ENCODE results near the gene CTRL.

CTRL gene

DNA sequence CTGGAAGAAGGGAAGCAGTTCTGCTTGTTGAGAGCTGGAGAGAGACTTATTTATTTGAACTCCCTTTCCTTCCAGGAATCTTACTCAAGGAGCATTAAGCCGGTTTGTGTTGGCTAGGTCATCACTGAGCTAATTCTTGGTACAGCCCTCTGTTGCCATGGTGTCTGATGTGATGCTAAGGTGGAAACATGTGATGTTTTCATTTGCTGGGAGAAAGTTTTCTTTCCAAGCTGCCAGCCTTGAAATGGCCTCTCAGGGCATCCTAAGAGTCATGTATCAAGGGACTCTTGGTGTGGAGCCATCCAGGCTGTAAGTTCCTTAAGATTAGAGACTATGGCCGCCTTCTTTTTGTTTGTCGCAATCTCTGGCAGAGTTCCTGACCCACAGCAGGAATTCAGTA, 34.4 kb downstream of the CTRL start:
- DNase-seq: peak in 12 of 56 donors; percentile 8 to 36 (median 16)

DNA sequence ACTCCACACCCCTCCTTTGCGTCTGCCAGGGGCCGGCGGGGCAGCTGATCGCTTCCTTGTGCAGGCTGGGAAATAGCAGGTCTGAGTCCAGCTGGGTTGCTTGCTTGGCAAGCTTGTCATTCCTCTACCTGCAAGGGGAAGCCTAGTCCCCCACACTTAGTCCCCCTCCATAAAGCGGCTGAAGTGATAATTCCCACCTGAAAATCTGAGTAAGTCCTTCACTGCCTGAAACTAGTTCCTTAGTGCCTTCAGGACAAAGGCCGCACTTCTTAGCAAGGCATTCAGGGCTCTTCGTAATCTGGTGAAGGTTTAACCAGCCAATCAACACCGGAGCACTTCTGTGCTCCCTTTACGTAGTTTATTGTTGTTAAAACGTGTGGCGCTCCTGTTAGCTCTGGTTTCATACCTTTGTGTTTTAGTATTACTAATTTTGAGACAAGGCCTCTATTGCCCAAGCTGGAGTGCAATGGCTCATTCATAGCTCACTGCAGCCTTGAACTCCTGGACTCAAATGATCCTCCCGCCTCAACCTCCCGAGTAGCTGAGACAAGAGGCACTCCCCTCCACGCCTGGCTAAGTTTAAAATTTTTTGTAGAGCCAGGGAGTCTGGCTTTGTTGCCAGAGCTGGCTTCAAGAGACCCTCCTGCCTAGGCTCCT, 37.8 kb downstream of the CTRL start:
- DNase-seq: peak in 1 of 56 donors; percentile 35

DNA sequence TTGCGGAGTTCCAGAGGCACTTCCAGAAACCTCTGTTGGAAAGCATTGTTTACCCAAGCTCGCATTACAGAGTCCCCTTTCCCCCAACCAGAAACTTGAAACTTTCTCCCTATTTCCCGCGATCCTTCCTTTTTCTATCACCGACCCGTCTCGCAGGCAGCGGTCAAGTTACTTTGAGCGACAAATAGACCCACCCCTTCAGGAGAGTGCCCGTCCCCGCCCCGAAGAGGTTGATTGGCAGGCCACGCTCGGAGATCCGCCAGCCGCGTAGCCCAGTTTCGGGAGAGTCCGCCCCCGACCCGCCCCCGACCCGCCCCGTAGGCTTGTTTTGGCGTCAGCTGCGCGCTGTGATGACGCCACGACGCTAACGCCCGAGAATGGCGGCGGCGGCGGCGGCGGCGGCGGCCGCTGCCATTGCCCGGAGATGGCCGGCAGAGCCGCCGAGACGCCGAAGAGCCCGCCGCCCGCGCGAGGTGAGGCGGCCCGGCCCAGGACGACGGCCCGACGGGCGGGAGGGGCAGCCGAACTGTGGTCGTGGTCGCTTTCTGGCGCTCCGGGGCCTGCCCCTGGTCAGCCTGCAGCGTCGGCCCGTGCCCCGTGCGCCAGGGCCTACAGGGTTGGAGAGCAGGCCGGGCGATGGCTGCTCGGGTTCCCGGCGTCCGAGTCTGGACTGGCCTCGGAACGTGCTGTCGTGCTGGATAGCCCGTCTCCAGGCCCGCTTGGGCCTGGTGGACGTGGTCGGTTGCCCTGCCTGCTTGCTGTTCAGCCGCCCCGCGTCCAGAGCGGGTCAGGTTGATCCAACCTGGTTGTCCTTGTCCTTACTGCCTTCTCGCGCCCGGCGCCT, 38.5 kb downstream of the CTRL start, which contains the start of gene PSKH1:
TSS of gene PSKH1 (plus strand) at position 356 of the 844 bp plus-strand sequence. CDS start 15,496 bp downstream, outside the sequence.
- peak; percentile 31 to 98 (median 94) for DNase-seq

DNA sequence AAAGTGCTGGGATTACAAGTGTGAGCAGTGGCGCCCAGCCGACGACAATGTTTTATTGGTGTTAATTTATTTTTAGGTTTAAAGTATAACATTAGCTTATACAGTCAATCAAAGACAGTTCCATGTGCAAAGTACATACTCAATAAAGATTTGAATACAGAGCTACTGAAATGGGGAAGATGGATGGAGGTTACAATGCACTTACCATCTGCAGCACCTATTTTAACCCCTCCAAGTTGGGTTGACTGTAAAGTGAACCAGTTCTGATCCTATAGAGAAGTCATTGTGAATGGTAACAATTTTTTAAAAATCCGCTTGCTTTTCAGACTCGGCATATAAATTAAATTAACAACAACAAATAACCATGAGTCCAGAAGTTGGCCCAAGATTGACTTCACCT, 39.3 kb downstream of the CTRL start:
- no peak for DNase-seq

DNA sequence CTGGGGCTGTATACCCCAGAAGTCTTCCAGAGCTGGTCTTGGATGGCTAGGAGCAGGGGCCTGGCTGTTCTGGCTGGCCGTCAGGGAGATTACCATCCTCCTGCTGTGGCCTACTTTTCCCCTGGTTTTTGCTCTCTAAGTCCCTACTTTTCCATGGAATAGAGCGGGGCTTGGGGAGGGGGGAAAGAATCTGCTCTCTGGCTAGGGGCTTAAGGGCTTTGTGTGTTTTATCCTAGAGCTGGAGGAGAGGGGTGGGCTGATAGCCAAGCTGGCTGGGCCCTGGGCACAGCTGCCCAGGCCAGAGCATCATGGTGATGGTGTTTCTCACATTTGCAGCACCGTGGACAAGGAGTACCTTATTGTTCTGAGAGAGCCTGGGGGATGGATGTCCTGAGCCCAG, 43.3 kb downstream of the CTRL start:
- no peak for DNase-seq

DNA sequence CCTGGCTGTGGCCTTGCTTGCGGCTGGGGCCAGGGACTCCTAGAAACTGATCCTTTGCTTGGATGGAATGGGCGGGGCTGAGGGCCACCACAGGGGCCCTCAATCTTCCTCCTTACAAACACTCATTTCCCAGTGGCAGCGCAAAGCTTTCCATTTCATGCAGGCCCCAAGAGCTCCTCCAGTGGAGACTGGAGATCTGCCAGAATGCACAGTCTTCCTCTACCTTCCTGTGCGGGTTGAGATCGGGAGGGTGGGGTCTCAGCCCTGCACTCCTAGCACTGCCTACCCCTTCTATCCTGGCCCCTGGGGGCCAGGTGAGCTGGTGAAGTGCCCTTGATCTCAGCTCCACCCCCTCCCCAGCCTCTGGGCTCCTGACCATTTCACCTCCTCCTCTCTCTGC, 45.3 kb downstream of the CTRL start:
- DNase-seq: no peak

DNA sequence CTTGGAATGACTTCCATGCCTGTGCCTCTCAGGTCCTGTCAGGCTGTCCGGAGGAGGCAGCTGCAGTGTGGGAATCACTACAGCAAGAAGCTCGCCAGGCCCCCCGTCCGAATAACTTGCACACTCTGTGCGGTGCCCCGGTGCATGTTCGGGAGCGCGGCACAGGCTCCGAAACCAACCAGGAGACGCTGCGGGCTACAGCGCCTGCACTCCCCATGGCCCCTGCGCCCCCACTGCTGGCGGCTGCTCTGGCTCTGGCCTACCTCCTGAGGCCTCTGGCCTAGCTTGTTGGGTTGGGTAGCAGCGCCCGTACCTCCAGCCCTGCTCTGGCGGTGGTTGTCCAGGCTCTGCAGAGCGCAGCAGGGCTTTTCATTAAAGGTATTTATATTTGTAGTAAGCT, 45.7 kb downstream of the CTRL start:
- DNase-seq: no peak

DNA sequence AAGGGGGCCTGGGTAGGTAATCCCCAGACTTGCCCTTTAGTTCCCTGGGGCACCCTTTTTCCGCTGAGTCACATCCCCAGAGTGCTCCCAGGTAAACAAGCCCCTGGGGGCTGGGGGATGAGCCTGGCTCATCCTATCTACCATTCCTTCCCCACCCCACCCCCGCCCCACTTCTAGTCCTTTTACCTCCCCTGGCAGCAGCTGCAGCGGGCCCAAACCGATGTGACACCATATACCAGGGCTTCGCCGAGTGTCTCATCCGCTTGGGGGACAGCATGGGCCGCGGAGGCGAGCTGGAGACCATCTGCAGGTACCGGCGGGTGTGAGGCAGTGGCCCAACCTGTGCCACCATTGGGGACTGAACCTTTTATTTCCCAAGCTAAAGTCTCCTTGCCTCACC, 46.1 kb downstream of the CTRL start:
- no peak for DNase-seq

DNA sequence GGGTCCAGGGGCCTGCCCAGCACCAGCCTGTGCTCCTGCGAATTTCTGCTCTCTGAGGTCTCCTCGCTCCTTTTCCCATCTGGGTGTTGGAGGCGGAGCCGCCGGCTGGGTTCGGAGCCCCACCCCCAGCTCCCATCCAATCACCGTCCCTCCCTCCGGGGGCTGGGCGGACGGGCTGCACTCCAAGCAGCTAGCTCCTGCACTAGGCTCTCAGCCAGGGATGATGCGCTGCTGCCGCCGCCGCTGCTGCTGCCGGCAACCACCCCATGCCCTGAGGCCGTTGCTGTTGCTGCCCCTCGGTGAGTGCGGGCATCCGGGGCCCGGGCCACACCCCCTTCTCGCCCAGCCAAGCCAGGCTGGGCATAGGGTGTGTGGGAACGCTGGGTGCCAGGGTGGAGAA, 47.0 kb downstream of the CTRL start, which contains the start of gene NRN1L:
TSS of gene NRN1L (plus strand) at position 202 of the 400 bp plus-strand sequence. CDS start at position 221, 19 bp downstream.
- peak in 55 of 56 donors; percentile 18 to 95 (median 84) for DNase-seq

DNA sequence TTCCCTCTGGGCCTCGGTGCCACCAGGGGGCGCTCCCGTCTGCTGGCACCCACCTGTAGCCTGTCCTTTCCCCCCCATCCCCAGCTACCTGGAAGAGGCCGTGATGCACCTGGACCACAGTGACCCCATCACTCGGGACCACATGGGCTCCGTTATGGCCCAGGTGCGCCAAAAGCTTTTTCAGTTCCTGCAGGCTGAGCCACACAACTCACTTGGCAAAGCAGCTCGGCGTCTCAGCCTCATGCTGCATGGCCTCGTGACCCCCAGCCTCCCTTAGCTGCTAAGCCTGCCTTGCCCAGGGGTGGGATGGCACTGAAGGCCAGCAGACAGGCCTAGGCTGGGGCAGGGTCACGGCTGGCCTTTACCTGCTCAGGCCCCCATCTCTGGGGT, 47.8 kb downstream of the CTRL start:
- DNase-seq: peak in 28 of 56 donors; percentile 7 to 72 (median 28)

DNA sequence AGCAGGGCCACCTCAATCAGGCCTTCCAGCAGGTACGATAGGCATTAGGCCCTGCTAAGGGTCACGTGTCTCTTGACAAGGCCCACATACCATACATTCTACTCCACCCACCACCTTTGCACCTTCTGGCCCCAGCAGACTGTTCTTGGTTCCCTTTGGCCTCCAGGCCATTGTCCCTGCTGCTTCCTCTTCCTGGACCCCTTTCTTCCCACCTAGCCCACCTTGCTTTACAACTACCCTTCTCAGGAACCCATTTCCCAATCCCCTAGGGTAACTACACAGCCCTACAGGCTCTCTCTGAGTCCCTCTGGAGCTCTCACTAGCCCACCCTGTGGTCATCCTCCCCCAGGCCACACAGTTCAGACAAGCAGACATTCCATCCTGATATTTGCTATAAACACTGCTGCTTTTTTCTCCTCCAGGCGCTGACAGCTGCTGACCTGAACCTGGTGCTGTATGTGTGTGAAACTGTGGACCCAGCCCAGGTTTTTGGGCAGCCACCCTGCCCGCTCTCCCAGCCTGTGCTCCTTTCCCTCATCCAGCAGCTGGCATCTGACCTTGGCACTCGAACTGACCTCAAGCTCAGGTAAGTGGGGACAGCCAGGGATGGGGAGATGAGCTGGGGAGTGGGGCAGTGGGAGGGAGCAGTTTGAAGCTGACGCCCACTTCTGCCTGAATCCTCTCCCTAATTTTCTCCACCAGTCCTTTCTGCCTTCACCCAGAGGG, 48.4 kb downstream of the CTRL start:
- DNase-seq: peak in 1 of 56 donors; percentile 34

DNA sequence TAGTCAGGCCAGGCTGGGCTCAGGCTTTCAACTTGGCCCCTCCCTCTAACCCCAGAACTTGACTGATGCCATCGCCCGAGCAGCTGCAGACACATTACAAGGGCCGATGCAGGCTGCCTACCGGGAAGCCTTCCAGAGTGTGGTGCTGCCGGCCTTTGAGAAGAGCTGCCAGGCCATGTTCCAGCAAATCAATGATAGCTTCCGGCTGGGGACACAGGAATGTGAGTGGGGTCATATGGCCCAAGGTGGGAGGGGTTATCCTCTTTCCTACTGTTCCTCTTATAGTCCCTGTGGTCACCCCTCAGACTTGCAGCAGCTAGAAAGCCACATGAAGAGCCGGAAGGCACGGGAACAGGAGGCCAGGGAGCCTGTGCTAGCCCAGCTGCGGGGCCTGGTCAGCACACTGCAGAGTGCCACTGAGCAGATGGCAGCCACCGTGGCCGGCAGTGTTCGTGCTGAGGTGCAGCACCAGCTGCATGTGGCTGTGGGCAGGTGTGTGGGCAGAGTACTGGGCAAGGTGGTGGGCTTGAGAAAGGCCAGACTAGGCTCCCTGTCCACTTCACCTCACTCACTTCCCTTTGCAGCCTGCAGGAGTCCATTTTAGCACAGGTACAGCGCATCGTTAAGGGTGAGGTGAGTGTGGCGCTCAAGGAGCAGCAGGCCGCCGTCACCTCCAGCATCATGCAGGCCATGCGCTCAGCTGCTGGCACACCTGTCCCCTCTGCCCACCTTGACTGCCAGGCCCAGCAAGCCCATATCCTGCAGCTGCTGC, 49.1 kb downstream of the CTRL start:
- peak in 54 of 56 donors; percentile 19 to 92 (median 72) for DNase-seq

DNA sequence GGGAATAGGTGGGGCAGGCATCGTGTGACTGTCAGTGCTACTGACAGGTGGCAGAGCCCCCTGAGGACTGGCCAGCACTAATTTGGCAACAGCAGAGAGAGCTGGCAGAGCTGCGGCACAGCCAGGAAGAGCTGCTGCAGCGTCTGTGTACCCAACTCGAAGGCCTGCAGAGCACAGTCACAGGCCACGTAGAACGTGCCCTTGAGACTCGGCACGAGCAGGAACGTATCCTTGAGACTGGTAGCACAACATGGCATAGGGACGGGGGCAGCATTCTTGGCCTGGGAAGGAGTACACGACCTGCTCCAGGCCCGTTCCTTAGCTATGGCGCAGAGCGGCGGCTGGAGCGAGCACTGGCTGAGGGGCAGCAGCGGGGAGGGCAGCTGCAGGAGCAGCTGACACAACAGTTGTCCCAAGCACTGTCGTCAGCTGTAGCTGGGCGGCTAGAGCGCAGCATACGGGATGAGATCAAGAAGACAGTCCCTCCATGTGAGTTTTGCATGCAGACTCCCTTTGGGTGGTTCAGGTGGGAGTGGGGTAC, 50.0 kb downstream of the CTRL start:
- peak in 38 of 56 donors; percentile 10 to 78 (median 44) for DNase-seq

DNA sequence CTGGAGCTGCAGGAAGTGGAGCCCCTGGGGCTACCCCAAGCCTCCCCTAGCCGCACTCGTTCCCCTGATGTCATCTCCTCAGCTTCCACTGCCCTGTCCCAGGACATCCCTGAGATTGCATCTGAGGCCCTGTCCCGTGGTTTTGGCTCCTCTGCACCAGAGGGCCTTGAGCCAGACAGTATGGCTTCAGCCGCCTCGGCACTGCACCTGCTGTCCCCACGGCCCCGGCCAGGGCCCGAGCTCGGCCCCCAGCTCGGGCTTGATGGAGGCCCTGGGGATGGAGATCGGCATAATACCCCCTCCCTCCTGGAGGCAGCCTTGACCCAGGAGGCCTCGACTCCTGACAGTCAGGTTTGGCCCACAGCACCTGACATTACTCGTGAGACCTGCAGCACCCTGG, 51.1 kb downstream of the CTRL start:
- no peak for DNase-seq

DNA sequence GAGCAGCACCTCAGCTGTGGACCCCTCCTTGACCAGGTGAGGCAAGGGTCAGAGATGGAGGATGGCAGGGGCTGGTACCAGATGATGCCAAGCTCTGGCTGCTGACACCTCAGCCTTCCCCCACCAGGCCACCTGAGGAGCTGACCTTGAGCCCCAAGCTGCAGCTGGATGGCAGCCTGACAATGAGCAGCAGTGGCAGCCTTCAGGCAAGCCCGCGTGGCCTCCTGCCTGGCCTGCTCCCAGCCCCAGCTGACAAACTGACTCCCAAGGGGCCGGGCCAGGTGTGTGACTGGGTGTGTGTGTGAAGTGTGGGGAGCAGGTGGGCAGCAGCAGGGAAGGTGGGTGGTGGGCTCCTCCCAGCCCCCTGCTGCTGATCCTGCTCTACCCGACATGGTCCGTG, 51.7 kb downstream of the CTRL start:
- DNase-seq: no peak
